GM12878 (cell line): ENCODE results near the gene DAGLA. TPM values are rescaled to one million over a fixed set of nuclear protein-coding genes. Genes with fewer than 3 reads are reported as not detected.

Source experiments
- ATAC-seq: fragments of 200-7000 bp; cut with Tn5 transposase; 3 replicates; pipeline ENCODE4 v1.9.1; 2020; ENCODE audit warnings: mild to moderate bottlenecking, moderate library complexity
- BruUV-seq: library from RNA; stranded (reverse); fragments of 400-500 nt; replicated peaks from 2 replicates; lab custom pipeline; 2021; lab: Mats Ljungman, UMichigan
- CTCF ChIA-PET: fragments of 300-600 bp; sonication (Branson Sonifier 250); formaldehyde crosslinking; extraction: SDS; loops from one replicate; lab custom pipeline; 2021; ENCODE audit warnings: inconsistent platforms; lab: Yijun Ruan, JAX
- POLR2A ChIA-PET: fragments of 350-600 bp; formaldehyde crosslinking; extraction: SDS; loops from one replicate; lab custom pipeline; 2021; ENCODE audit warnings: inconsistent platforms; lab: Charles Lee
- RAD21 ChIA-PET: fragments of 300-600 bp; sonication (Branson Sonifier 250); formaldehyde crosslinking; loops from one replicate; lab custom pipeline; 2023; ENCODE audit warnings: antibody characterized with exemption; ENCODE audit not compliant: unreplicated experiment; lab: Charles Lee
- SMC1A ChIA-PET: fragments of 300-600 bp; sonication (Branson Sonifier 250); formaldehyde crosslinking; loops from one replicate; lab custom pipeline; 2023; ENCODE audit not compliant: unreplicated experiment, uncharacterized antibody; lab: Charles Lee
- DNase-seq: peaks from one replicate; pipeline ENCODE4 v3.0.0-alpha.2; 2011; ENCODE audit warnings: low read depth, low spot score
- FAIRE-seq: peaks from 3 replicates; lab custom pipeline; 2011; peaks lifted over from hg19 to GRCh38; lab: Jason Lieb, UNC
- H2AFZ ChIP-seq: 2 replicates; pipeline ENCODE4 v1.6.0; 2011; ENCODE audit warnings: low read depth, low read length, control low read depth; ENCODE audit not compliant: control insufficient read depth
- H3K27ac ChIP-seq: 2 replicates; pipeline ENCODE4 v1.5.1; 2011; ENCODE audit warnings: control low read depth; ENCODE audit not compliant: control insufficient read depth, insufficient read depth
- H3K27me3 ChIP-seq, 2 experiments: replicated peaks in 1 of 2; 2 replicates each; pipeline versions ENCODE4 v1.6.0 to v1.6.1; 2011; ENCODE audit warnings: low read length in 1 of 2; ENCODE audit not compliant: control insufficient read depth in 2 of 2, insufficient read depth in 2 of 2
- H3K36me3 ChIP-seq, 2 experiments: 2 replicates each; pipeline ENCODE4 v1.5.1; 2011; ENCODE audit warnings: low read length in 1 of 2; ENCODE audit not compliant: control insufficient read depth in 2 of 2, insufficient read depth in 2 of 2
- H3K4me1 ChIP-seq: 2 replicates; pipeline ENCODE4 v1.6.1; 2011; ENCODE audit warnings: mild to moderate bottlenecking, low read length, moderate library complexity, mixed read lengths; ENCODE audit not compliant: control insufficient read depth, insufficient read depth
- H3K4me2 ChIP-seq: 2 replicates; pipeline ENCODE4 v1.6.0; 2011; ENCODE audit warnings: control low read depth; ENCODE audit not compliant: control insufficient read depth, insufficient read depth
- H3K4me3 ChIP-seq: fragments of 200-600 bp; sonication (generic); 2 replicates; pipeline ENCODE4 v1.5.1; 2016
- H3K79me2 ChIP-seq: 2 replicates; pipeline ENCODE4 v1.6.0; 2011; ENCODE audit warnings: low read length; ENCODE audit not compliant: control insufficient read depth, insufficient read depth
- H3K9ac ChIP-seq: 2 replicates; pipeline ENCODE4 v1.8.0; 2011; ENCODE audit warnings: low read length, control low read depth, mixed read lengths; ENCODE audit not compliant: control insufficient read depth, insufficient read depth
- H3K9me3 ChIP-seq: replicated peaks from 3 replicates; pipeline ENCODE4 v1.5.1; 2011; ENCODE audit warnings: mild to moderate bottlenecking, low read length; ENCODE audit not compliant: control insufficient read depth, insufficient read depth
- H4K20me1 ChIP-seq: 2 replicates; pipeline ENCODE4 v1.6.0; 2011; ENCODE audit not compliant: control insufficient read depth, insufficient read depth
- CREB1 ChIP-seq: IDR thresholded peaks from 2 replicates; pipeline ENCODE4 v1.6.1; 2012; ENCODE audit warnings: low read depth, mild to moderate bottlenecking, inconsistent platforms
- CREM ChIP-seq: IDR thresholded peaks from 2 replicates; pipeline ENCODE4 v1.6.1; 2014; ENCODE audit warnings: antibody characterized with exemption, low read depth
- MAX ChIP-seq: IDR thresholded peaks from 2 replicates; pipeline ENCODE4 v1.6.1; 2012; ENCODE audit warnings: low read depth, low read length, improper control_type of control experiment
- RAD51 ChIP-seq: fragments of 450-650 bp; IDR thresholded peaks from 2 replicates; pipeline ENCODE4 v1.6.1; 2016; ENCODE audit warnings: moderate library complexity, mild to moderate bottlenecking, inconsistent platforms
- SKIL ChIP-seq: fragments of 450-650 bp; IDR thresholded peaks from 2 replicates; pipeline ENCODE4 v1.6.1; 2017; ENCODE audit warnings: mild to moderate bottlenecking, low read depth, inconsistent platforms; ENCODE audit not compliant: poor library complexity, severe bottlenecking
- SUPT20H ChIP-seq: IDR thresholded peaks from 2 replicates; pipeline ENCODE4 v1.6.1; 2011; ENCODE audit warnings: low read depth, mild to moderate bottlenecking, low read length, moderate library complexity, borderline replicate concordance; ENCODE audit not compliant: control insufficient read depth
- USF1 ChIP-seq: IDR thresholded peaks from 2 replicates; pipeline ENCODE4 v1.6.1; 2011; ENCODE audit warnings: borderline replicate concordance, low read depth, mild to moderate bottlenecking, moderate library complexity, mixed read lengths, low read length; ENCODE audit not compliant: insufficient read depth; ENCODE audit errors: extremely low read length
- ZBED1 ChIP-seq: IDR thresholded peaks from 2 replicates; pipeline ENCODE4 v1.6.1; 2016; ENCODE audit warnings: borderline replicate concordance
- WGBS: methylation state at CpG from one replicate; pipeline ENCODE4 v1.1.6; 2016; ENCODE audit warnings: low lambda C conversion rate; ENCODE audit not compliant: insufficient replicate concordance, insufficient coverage; ENCODE audit errors: missing lambda C conversion rate; 5-methylcytosine and 5-hydroxymethylcytosine counted together
- in situ Hi-C: fragments of 300-500 bp; cut with MboI; formaldehyde crosslinking; loops from 9 replicates; pipeline ENCODE4 v1.14.3; 2018; ENCODE audit warnings: mixed read lengths
- intact Hi-C: fragments of 100-400 bp; cut with micrococcal nuclease; formaldehyde crosslinking; loops from one replicate; pipeline ENCODE4 v1.14.2; 2022; ENCODE audit not compliant: unreplicated experiment
- polyA plus RNA-seq, 11 experiments: library from polyadenylated mRNA; depleted of rRNA in 4 of 11; unstranded in 6 of 11; stranded (reverse) in 5 of 11; fragments of >200 nt; fragmentation: Nextera tagmentation in 4 of 11; fragmentation: Illumina TruSeq in 1 of 11; extraction: Ambion mirVana in 4 of 11; extraction: Trizol in 1 of 11; gene quantifications; 1 replicate in 1 of 11; 2 replicates in 10 of 11; pipeline versions ENCODE4 v1.2.1 to v1.2.3, GENCODE V29; 2011 to 2016; ENCODE audit warnings: inconsistent platforms in 2 of 11, missing spikeins in 2 of 11, low read depth in 1 of 11
- total RNA-seq, 4 experiments: library from RNA; depleted of rRNA in 3 of 4; stranded (reverse); fragments of >200 nt in 3 of 4; fragmentation: Illumina TruSeq in 1 of 4; extraction: Trizol in 1 of 4; gene quantifications; 2 replicates each; pipeline versions ENCODE4 v1.2.1 to v1.2.3, GENCODE V29; 2013 to 2021

DAGLA gene
- total and polyA plus RNA-seq, 10 of the 15 experiments (the other 5 are each of a cell fraction or from before 2014, with no cell fraction given): 0.05 TPM; not detected in 9

DNA sequence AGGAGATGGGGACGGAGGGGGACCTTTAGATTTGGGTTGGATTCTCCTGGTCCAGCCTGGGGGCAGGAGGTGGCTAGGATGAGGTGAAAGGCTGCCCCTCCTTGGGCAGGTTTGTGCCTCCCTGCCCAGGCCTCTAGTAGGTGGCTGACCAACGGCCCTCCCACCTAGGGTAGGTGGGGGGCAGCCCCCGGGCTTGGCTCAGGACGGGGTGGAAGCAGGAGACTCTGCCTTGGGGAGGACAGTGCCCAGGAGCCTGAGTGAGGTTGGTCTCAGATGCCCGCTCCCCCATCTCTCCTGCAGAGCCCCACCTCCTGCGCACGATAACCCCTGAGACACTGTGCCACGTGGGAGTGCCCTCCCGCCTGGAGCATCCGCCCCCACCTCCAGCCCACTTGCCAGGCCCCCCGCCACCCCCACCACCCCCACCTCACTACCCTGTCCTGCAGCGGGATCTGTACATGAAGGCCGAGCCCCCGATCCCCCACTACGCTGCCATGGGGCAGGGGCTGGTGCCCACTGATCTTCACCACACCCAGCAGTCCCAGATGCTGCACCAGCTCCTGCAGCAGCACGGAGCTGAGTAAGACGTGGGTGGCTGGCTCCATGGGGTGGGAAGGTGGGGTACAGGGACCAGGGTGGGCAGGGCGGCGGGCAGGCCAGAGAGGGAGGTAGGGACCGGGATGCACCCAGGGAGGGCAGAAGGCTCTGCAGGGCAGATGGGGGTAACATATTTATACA lies 89.9 kb downstream of the DAGLA start:
- Histone ChIP-seq H3K4me1 (no peaks in the 10 kb centered on the region), H3K79me2 (no peaks in the 10 kb centered on the region), H3K36me3 (no peaks in the 10 kb centered on the region), H2AFZ (no peak overlapping the region), H4K20me1 (no peaks in the 10 kb centered on the region), H3K4me2 (no peak overlapping the region), H3K9ac (no peak overlapping the region), H3K9me3 (no peaks in the 10 kb centered on the region), H3K4me3 (no peak overlapping the region), H3K27ac (no peak overlapping the region), H3K27me3 (no peaks in the 10 kb centered on the region)
- RAD21 ChIA-PET: no interaction called here
- CTCF ChIA-PET: interaction anchor here (0.6 kb wide), 1 partner anchor 313 kb away, joined by 3 read pairs; no protein-coding TSS in a partner anchor
- DNase-seq (no peak), ATAC-seq (no peak), FAIRE-seq (no peak)
- 60% methylated on average over 19 of the region's 20 CpGs for WGBS
- TF ChIP-seq ZBED1: no peak
- no peak for TF ChIP-seq CREM
- TF ChIP-seq SKIL: no peak
- no peak for TF ChIP-seq CREB1
- TF ChIP-seq USF1: no peak
- TF ChIP-seq RAD51: no peak
- TF ChIP-seq MAX: no peak
- no peak for TF ChIP-seq SUPT20H
- intact Hi-C loops (no loop called here), in situ Hi-C loops (no loop called here)
- POLR2A ChIA-PET: no interaction called here
- SMC1A ChIA-PET: no interaction called here
- no TSS peak for BruUV-seq
